Parathyroid adenoma (tissue), 2 donors: Measurements from ENCODE around the gene C5orf58.

ENCODE experiments used
- H2AFZ ChIP-seq: fragments of 300-600 bp; sonication (generic); one replicate; pipeline ENCODE4 v1.7.0; 2017; ENCODE audit warnings: antibody characterized with exemption, mild to moderate bottlenecking
- H3K27ac ChIP-seq: fragments of 300-600 bp; sonication (generic); one replicate; pipeline ENCODE4 v1.7.0; 2017
- H3K27me3 ChIP-seq: fragments of 300-600 bp; sonication (generic); one replicate; pipeline ENCODE4 v1.7.0; 2017; ENCODE audit warnings: low read length; ENCODE audit not compliant: control insufficient read depth, insufficient read depth
- H3K36me3 ChIP-seq: fragments of 300-600 bp; sonication (generic); one replicate; pipeline ENCODE4 v1.7.0; 2017; ENCODE audit warnings: low read length; ENCODE audit not compliant: control insufficient read depth, insufficient read depth
- H3K4me1 ChIP-seq: fragments of 300-600 bp; sonication (generic); one replicate; pipeline ENCODE4 v1.7.0; 2017; ENCODE audit warnings: control low read depth
- H3K4me2 ChIP-seq: fragments of 300-600 bp; sonication (generic); one replicate; pipeline ENCODE4 v1.7.0; 2017; ENCODE audit warnings: low read length
- H3K4me3 ChIP-seq: fragments of 300-600 bp; sonication (generic); one replicate; pipeline ENCODE4 v1.7.0; 2017; ENCODE audit warnings: low read depth, low read length
- H3K79me2 ChIP-seq: fragments of 300-600 bp; sonication (generic); one replicate; pipeline ENCODE4 v1.7.0; 2017; ENCODE audit warnings: control low read depth
- H3K9ac ChIP-seq: fragments of 300-600 bp; sonication (generic); one replicate; pipeline ENCODE4 v1.7.0; 2017; ENCODE audit warnings: mild to moderate bottlenecking
- H3K9me3 ChIP-seq: fragments of 300-600 bp; sonication (generic); one replicate; pipeline ENCODE4 v1.7.0; 2017; ENCODE audit warnings: low read length; ENCODE audit not compliant: control insufficient read depth
- CTCF ChIP-seq: fragments of 300-600 bp; sonication (generic); IDR thresholded peaks from one replicate; pipeline ENCODE4 v1.7.0; 2017; ENCODE audit warnings: antibody characterized with exemption, mild to moderate bottlenecking
- donor health status: primary hyperparathyroidism.

C5orf58 gene

GRCh38 chr5:170190436-170191134 is 42.2 kb upstream of the C5orf58 start:
- Histone ChIP-seq H2AFZ (no peak overlapping the region), H3K9ac (no peak overlapping the region), H3K27ac (no peak overlapping the region), H3K27me3 (no peaks in the 10 kb centered on the region), H3K4me3 (no peak overlapping the region), H3K9me3 (no peaks in the 10 kb centered on the region), H3K4me1 (no peaks in the 10 kb centered on the region), H3K4me2 (no peak overlapping the region), H3K79me2 (no peaks in the 10 kb centered on the region), H3K36me3 (no peaks in the 10 kb centered on the region)
- no peak for TF ChIP-seq CTCF

DNA sequence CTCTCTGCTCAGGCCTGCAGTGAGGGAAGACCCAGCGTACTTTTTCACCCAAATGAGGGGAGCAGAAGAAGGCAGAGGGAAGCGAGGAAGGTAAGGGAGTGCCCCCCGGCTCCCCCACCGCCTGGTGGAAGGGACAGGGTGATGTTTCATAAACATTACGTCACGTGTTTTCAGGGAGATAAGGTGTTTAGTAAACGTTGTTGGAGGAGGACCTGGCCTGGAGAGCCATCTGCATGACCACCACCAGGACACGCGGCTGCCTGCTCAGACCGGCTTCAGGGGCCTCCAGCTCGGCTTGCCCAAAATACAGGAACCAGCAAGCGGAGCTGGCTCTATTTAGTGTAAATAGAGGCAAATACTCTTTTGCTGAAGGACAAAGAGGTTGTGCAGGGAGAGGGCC is 40.0 kb upstream of the C5orf58 start:
- Histone ChIP-seq H3K27ac (no peak overlapping the region), H3K4me3 (no peak overlapping the region), H2AFZ (no peak overlapping the region), H3K36me3 (no peaks in the 10 kb centered on the region), H3K9ac (no peak overlapping the region), H3K27me3 (no peaks in the 10 kb centered on the region), H3K4me2 (no peak overlapping the region), H3K79me2 (no peaks in the 10 kb centered on the region), H3K4me1 (no peaks in the 10 kb centered on the region), H3K9me3 (no peaks in the 10 kb centered on the region)
- no peak for TF ChIP-seq CTCF

DNA sequence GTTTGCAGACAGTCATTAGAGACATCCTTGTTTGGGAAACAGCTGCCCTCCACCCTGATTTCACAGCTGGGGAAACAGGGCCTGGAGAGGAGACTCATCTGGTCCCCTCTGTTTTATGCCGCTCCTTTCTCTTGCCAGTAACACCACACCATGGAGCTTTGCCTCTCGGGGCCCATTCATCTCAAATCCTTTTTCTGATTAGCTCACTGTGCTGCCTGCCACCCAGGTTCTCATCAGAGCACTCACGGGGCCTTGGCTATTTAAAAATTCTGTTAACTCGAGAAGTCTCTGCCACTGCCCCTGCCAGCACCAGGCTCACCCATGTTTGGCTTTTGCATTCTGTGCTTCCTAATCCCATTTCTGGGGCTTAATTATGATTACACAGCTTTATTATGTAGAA is 36.8 kb upstream of the C5orf58 start:
- H3K36me3 ChIP-seq, result no peaks in the 10 kb centered on the region
- no peaks in the 10 kb centered on the region for H3K4me1 ChIP-seq
- TF ChIP-seq CTCF, result no peak
- no peaks in the 10 kb centered on the region for H3K9me3 ChIP-seq
- no peak overlapping the region for H3K9ac ChIP-seq
- no peak overlapping the region for H3K4me2 ChIP-seq
- H3K79me2 ChIP-seq, result no peaks in the 10 kb centered on the region
- H3K27me3 ChIP-seq, result no peaks in the 10 kb centered on the region
- no peak overlapping the region for H3K4me3 ChIP-seq
- no peak overlapping the region for H2AFZ ChIP-seq
- no peak overlapping the region for H3K27ac ChIP-seq

GRCh38 chr5:170200876-170201275 is 31.9 kb upstream of the C5orf58 start:
- no peak for TF ChIP-seq CTCF
- Histone ChIP-seq H3K9ac (no peak overlapping the region), H2AFZ (no peak overlapping the region)

DNA sequence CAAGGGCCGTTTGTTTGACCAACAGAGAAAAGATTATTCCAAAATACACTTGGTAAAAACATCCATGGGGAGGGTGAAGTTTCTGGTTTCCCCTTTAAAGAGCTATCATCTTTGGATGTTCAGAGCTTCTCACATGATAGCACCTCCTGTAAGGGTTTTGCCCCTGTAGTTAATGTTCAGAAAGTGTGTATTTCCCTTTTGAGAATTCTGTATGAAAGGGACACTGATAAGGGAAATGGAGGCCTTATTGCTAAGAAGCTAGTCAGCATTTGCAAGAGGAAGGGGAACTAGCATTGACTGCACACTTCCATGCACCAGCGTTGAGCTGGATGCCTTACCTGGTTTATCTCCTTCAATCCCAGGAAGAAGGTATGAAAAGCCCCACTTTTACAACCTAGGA is 31.5 kb upstream of the C5orf58 start:
- no peak overlapping the region for H2AFZ ChIP-seq
- no peak overlapping the region for H3K4me3 ChIP-seq
- no peak overlapping the region for H3K4me2 ChIP-seq
- no peaks in the 10 kb centered on the region for H3K79me2 ChIP-seq
- H3K27me3 ChIP-seq, result no peaks in the 10 kb centered on the region
- no peaks in the 10 kb centered on the region for H3K4me1 ChIP-seq
- H3K36me3 ChIP-seq, result no peaks in the 10 kb centered on the region
- TF ChIP-seq CTCF, result no peak
- H3K9me3 ChIP-seq, result no peaks in the 10 kb centered on the region
- no peak overlapping the region for H3K27ac ChIP-seq
- no peak overlapping the region for H3K9ac ChIP-seq

More at GRCh38 chr5:170200876-170201275, 31.9 kb upstream of the C5orf58 start:
- H3K36me3 ChIP-seq, result no peaks in the 10 kb centered on the region
- H3K79me2 ChIP-seq, result no peaks in the 10 kb centered on the region
- no peaks in the 10 kb centered on the region for H3K9me3 ChIP-seq
- no peaks in the 10 kb centered on the region for H3K27me3 ChIP-seq
- no peak overlapping the region for H3K4me2 ChIP-seq
- H3K27ac ChIP-seq, result no peak overlapping the region
- H3K4me3 ChIP-seq, result no peak overlapping the region
- H3K4me1 ChIP-seq, result no peaks in the 10 kb centered on the region
